ENCODE results near the gene ENTPD8. TPM values are rescaled to one million over a fixed set of nuclear protein-coding genes. Genes with fewer than 3 reads are reported as not detected.

ENTPD8 gene
- total RNA-seq, 3 donors from 2014 or later, result 2.0 to 3.2 TPM; not detected in 1

- Histone ChIP-seq H3K4me1 (no peaks in the 10 kb centered on the region), H3K9me3 (no peaks in the 10 kb centered on the region), H3K27me3 (no peaks in the 10 kb centered on the region), H3K27ac (no peak overlapping the region), H3K36me3 (no peaks in the 10 kb centered on the region), H3K4me3 (peak overlapping the region in 1 of 3 donors; percentile 15)
- intact Hi-C loops (cut with DNase I; ENCODE audit: low total_unique reads), result no loop called here
- TF ChIP-seq CTCF (IDR thresholded peaks at IDR 0.05), result no peak
- no peak for DNase-seq (ENCODE audit: low spot score in 2 of 2)
These were observed 20.7 kb upstream of the ENTPD8 start for GRCh38 chr9:137461663-137462395.

GRCh38 chr9:137461316-137461662 is 20.1 kb upstream of the ENTPD8 start:
- intact Hi-C loops (cut with DNase I; ENCODE audit: low total_unique reads), result no loop called here
- DNase-seq (ENCODE audit: low spot score in 2 of 2), result no peak
- Histone ChIP-seq H3K9me3 (no peaks in the 10 kb centered on the region), H3K36me3 (no peaks in the 10 kb centered on the region), H3K27me3 (no peaks in the 10 kb centered on the region), H3K4me1 (no peaks in the 10 kb centered on the region), H3K4me3 (no peak overlapping the region), H3K27ac (no peak overlapping the region)
- TF ChIP-seq CTCF (IDR thresholded peaks at IDR 0.05), result no peak
- no peak for TF ChIP-seq POLR2A (IDR thresholded peaks at IDR 0.05)
- TF ChIP-seq POLR2AphosphoS5 (IDR thresholded peaks at IDR 0.05), result no peak

GRCh38 chr9:137460363-137461315 is 19.5 kb upstream of the ENTPD8 start:
- no peak for DNase-seq (ENCODE audit: low spot score in 2 of 2)
- TF ChIP-seq POLR2AphosphoS5 (IDR thresholded peaks at IDR 0.05) (no peak), CTCF (IDR thresholded peaks at IDR 0.05) (no peak), POLR2A (IDR thresholded peaks at IDR 0.05) (no peak)
- Histone ChIP-seq H3K4me1 (no peaks in the 10 kb centered on the region), H3K9me3 (no peaks in the 10 kb centered on the region), H3K27me3 (no peaks in the 10 kb centered on the region), H3K4me3 (no peak overlapping the region), H3K36me3 (no peaks in the 10 kb centered on the region), H3K27ac (no peak overlapping the region)
- intact Hi-C loops (cut with DNase I; ENCODE audit: low total_unique reads), result no loop called here

- intact Hi-C loops (cut with DNase I; ENCODE audit: low total_unique reads), result no loop called here
- no peak for DNase-seq (ENCODE audit: low spot score in 2 of 2)
- H3K27ac ChIP-seq, result peak overlapping the region; percentile 75 to 79
- no peaks in the 10 kb centered on the region for H3K36me3 ChIP-seq
- no peaks in the 10 kb centered on the region for H3K4me1 ChIP-seq
- H3K27me3 ChIP-seq, result no peaks in the 10 kb centered on the region
- H3K9me3 ChIP-seq, result no peaks in the 10 kb centered on the region
- H3K4me3 ChIP-seq, result peak overlapping the region; percentile 72 to 93 (median 75)
- TF ChIP-seq POLR2AphosphoS5 (IDR thresholded peaks at IDR 0.05), result no peak
- no peak for TF ChIP-seq POLR2A (IDR thresholded peaks at IDR 0.05)
- no peak for TF ChIP-seq CTCF (IDR thresholded peaks at IDR 0.05)
These were observed 18.6 kb upstream of the ENTPD8 start for GRCh38 chr9:137459601-137460362.

All from breast epithelium (tissue), 4 donors.